Measurements from ENCODE around the gene GLIPR1L1. TPM values are rescaled to one million over a fixed set of nuclear protein-coding genes. Genes with fewer than 3 reads are reported as not detected.
A peak's percentile ranks its signal among the peaks of the same experiment; 100 is the strongest.

GLIPR1L1 gene, protein sequence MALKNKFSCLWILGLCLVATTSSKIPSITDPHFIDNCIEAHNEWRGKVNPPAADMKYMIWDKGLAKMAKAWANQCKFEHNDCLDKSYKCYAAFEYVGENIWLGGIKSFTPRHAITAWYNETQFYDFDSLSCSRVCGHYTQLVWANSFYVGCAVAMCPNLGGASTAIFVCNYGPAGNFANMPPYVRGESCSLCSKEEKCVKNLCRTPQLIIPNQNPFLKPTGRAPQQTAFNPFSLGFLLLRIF
- not detected in 2 replicates for total RNA-seq
- long read RNA-seq, result 0 reads

DNA sequence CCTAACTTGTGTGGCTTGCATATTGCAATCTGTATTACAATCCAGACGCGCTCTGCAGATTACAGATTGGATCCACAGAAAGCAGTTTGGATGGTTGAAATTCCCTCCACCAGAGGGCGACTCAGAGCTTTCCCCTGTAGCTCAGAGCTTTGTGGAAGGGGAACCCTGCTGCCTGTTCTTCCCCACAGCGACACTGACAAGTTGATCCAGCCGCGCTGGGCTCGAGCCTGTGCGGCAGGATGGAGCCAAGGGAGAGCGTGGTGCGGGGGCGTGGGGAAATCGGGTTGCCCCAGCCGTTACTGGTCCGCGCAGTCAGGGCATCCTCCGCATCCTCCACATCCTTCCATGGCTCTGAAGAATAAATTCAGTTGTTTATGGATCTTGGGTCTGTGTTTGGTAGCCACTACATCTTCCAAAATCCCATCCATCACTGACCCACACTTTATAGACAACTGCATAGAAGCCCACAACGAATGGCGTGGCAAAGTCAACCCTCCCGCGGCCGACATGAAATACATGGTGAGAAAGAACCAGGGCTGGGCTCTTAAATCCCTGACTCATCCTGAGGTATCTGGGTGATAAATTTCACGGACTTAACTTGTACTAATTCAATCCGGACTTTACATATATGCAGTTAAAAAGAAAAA lies at the start of gene GLIPR1L1:
Gene GLIPR1L1, plus strand, starts transcription at position 287 of the 647 bp plus-strand sequence. Its CDS starts 59 bp downstream, at position 346.
- peak within 1 kb of the TSS; percentile 18 for H3K27ac Mint-ChIP-seq
- no peaks in the 10 kb centered on the region for H3K9me3 Mint-ChIP-seq (ENCODE audit: low read depth)

DNA sequence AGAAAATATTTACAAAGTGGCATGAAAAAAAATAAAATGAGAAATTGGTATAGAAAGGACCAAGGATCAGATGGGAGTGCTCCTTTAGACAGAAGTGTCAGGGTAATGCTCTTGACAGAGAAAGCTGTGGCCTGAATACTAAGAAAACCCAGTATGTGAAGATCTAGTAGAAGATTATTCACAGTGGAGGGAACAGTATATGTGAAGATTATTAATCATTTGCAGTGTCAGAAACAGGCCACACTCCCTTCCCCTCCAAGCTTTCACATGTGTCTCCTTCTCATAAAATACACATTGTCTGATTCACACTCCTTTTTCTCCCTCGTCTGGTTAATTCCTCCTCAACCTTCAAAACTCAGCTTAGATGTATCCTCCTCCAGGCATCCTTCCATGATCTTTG lies 45.6 kb upstream of the GLIPR1L1 start:
- Mint-ChIP-seq H3K9me3 (ENCODE audit: low read depth) (no peaks in the 10 kb centered on the region), H3K4me1 (ENCODE audit: low read depth) (peaks cover 4% of the 10 kb centered on the region), H3K27me3 (no peaks in the 10 kb centered on the region)

More for the DNA sequence above, at the start of gene GLIPR1L1:
- TF ChIP-seq, protein P1, sequence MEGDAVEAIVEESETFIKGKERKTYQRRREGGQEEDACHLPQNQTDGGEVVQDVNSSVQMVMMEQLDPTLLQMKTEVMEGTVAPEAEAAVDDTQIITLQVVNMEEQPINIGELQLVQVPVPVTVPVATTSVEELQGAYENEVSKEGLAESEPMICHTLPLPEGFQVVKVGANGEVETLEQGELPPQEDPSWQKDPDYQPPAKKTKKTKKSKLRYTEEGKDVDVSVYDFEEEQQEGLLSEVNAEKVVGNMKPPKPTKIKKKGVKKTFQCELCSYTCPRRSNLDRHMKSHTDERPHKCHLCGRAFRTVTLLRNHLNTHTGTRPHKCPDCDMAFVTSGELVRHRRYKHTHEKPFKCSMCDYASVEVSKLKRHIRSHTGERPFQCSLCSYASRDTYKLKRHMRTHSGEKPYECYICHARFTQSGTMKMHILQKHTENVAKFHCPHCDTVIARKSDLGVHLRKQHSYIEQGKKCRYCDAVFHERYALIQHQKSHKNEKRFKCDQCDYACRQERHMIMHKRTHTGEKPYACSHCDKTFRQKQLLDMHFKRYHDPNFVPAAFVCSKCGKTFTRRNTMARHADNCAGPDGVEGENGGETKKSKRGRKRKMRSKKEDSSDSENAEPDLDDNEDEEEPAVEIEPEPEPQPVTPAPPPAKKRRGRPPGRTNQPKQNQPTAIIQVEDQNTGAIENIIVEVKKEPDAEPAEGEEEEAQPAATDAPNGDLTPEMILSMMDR (IDR thresholded peaks at IDR 0.05; ENCODE audit: unreplicated experiment), result peak; percentile 95
- Mint-ChIP-seq H3K36me3 (ENCODE audit: insufficient read depth) (no peaks in the 10 kb centered on the region), H3K27me3 (peaks cover 6% of the 10 kb centered on the region), H3K4me3 (ENCODE audit: low read depth) (peak within 1 kb of the TSS; percentile 71), H3K4me1 (ENCODE audit: low read depth) (peaks cover 5% of the 10 kb centered on the region)
- DNase-seq (ENCODE audit: low spot score, unreplicated experiment), result peak; percentile 82

DNA sequence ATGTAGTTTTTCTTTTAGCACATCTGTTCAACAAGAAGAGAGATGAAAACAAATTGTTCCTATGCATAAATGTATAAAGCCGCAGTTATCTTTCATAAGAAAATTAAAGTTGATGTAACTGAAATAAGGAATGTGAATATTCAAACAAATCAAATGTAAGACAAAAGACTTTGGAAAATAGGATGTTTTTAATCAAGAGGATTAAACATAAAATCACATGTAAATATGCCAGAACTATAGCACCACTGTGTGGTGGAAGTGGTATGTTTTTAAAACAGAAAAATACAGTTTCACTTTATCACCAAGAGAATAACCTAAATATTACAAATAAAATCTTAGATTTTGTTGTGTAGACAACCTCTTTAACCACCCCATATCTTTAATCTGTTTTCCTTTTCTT lies 44.7 kb upstream of the GLIPR1L1 start:
- Mint-ChIP-seq H3K36me3 (ENCODE audit: insufficient read depth) (no peaks in the 10 kb centered on the region), H3K27me3 (no peaks in the 10 kb centered on the region), H3K4me1 (ENCODE audit: low read depth) (peaks cover 10% of the 10 kb centered on the region), H3K4me3 (ENCODE audit: low read depth) (no peak overlapping the region), H3K27ac (no peak overlapping the region), H3K9me3 (ENCODE audit: low read depth) (no peaks in the 10 kb centered on the region)
- DNase-seq (ENCODE audit: low spot score, unreplicated experiment), result no peak
- TF ChIP-seq, protein P1 (IDR thresholded peaks at IDR 0.05; ENCODE audit: unreplicated experiment), result peak; percentile 26

More for the DNA sequence above, 45.6 kb upstream of the GLIPR1L1 start:
- no peak overlapping the region for H3K27ac Mint-ChIP-seq
- DNase-seq (ENCODE audit: low spot score, unreplicated experiment), result no peak
- H3K4me3 Mint-ChIP-seq (ENCODE audit: low read depth), result no peak overlapping the region
- H3K36me3 Mint-ChIP-seq (ENCODE audit: insufficient read depth), result no peaks in the 10 kb centered on the region
- TF ChIP-seq, protein P1 (IDR thresholded peaks at IDR 0.05; ENCODE audit: unreplicated experiment), result no peak

DNA sequence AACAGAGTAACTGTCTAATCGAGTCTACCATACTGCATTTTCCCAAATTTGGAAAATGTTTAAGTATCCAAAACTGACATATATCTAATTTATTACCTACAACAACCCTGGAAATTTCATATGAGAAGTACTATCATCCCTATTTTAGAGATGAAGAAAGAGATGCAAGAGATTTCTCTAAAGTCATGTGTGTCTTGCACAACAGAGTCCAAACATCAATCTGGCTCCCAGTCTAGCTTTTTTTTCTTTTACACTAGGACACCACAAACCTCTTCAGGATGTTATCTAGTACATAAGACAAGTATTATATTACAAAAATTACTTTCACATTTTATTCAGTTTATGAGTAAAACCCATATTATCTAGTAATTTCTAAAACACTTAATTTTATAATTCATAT lies 43.5 kb upstream of the GLIPR1L1 start:
- TF ChIP-seq, protein P1 (IDR thresholded peaks at IDR 0.05; ENCODE audit: unreplicated experiment), result no peak
- no peak for DNase-seq (ENCODE audit: low spot score, unreplicated experiment)
- Mint-ChIP-seq H3K27me3 (no peaks in the 10 kb centered on the region), H3K27ac (no peak overlapping the region), H3K4me3 (ENCODE audit: low read depth) (no peak overlapping the region), H3K4me1 (ENCODE audit: low read depth) (peaks cover 10% of the 10 kb centered on the region), H3K36me3 (ENCODE audit: insufficient read depth) (no peaks in the 10 kb centered on the region), H3K9me3 (ENCODE audit: low read depth) (no peaks in the 10 kb centered on the region)

DNA sequence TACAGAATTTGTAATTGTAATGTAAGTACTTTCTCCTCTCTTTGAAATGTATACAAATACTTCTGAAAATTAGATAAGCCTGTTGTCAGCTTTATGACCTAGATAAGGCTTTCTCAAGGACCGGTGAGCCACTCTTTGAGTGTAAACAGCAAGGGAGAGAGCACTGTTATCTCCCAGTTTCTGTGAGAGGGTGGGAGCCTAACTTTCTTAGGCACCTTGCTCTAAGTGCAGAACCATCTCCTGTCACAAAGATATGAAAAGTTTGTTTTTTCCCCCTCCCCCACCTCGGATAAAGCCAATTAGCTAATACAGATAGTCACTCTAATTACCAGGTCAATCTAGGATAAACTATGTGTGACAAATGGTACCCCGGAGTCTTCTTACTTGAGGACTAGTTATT lies 40.1 kb upstream of the GLIPR1L1 start:
- TF ChIP-seq, protein P1 (IDR thresholded peaks at IDR 0.05; ENCODE audit: unreplicated experiment), result no peak
- Mint-ChIP-seq H3K4me1 (ENCODE audit: low read depth) (peaks cover 7% of the 10 kb centered on the region), H3K9me3 (ENCODE audit: low read depth) (no peaks in the 10 kb centered on the region), H3K36me3 (ENCODE audit: insufficient read depth) (no peaks in the 10 kb centered on the region), H3K27me3 (peaks cover 3% of the 10 kb centered on the region), H3K4me3 (ENCODE audit: low read depth) (no peak overlapping the region), H3K27ac (no peak overlapping the region)
- no peak for DNase-seq (ENCODE audit: low spot score, unreplicated experiment)
